GM18508 (cell line): ENCODE data around the gene RAB44.

ENCODE experiments used
- ATAC-seq: cut with Tn5 transposase; IDR thresholded peaks from one replicate; pipeline ENCODE4 v1.9.1; 2021; ENCODE audit warnings: moderate number of reproducible peaks; ENCODE audit not compliant: insufficient read depth, unreplicated experiment

RAB44 gene

GRCh38 chr6:36666826-36667591, 30.6 kb upstream of the RAB44 start:
- ATAC-seq: no peak

DNA sequence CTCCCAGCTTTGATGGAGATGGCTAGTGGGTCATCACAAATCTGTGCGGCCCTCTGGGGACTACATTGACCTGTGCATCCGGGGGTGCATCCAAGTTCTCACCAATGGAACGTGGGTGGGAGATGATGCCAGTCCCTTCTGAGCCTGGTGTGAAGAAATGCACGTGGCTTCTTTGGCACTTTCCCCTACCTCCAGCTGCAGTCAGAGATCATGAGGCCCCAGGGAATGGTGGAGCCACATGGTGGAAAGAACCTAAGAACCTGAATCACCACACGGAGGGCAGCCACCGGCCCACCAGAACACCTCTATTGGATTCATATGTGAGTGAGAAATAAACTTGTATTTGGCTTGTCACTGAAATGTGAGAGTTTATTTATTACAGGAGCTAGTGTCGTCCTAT, 29.0 kb upstream of the RAB44 start:
- no peak for ATAC-seq

DNA sequence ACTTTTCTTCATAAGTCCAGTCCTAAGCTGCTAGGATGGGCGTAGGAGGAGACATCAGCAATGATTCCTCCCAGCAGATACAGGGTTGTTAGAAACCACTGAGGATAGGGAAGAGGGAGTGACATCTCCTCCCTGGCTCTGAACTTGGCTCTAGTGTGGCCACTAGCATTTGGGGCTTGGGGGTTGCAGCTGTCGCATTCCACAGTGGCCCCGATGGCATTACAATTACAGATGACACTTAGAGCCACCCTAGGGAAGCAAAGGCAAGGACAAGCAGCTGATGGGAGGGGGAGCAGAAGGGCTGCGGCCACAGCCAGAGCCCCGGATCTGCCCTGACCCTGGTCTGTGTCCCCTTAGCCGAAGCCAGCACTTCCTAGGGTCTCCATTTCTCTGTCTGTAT, 28.6 kb upstream of the RAB44 start:
- ATAC-seq: no peak

DNA sequence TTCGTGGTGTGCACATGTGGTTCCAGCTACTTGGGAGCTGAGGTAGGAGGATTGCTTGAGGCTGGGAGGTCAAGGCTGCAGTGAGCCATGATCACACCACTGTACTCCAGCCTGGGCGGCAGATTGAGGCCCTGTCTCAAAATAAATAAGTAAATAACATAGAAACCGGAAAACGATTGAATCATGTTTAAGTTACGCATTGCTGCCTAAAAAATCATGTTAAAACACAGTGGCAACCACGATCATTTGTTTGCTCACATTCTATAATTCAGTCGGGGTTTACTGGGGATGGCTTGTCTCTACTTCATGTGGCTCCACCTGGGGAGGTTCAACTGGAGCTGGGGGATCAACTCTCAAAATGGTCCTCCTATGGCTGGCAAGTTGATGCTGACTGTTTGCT, 27.4 kb upstream of the RAB44 start:
- no peak for ATAC-seq

GRCh38 chr6:36671687-36672375, 25.8 kb upstream of the RAB44 start:
- ATAC-seq: no peak

DNA sequence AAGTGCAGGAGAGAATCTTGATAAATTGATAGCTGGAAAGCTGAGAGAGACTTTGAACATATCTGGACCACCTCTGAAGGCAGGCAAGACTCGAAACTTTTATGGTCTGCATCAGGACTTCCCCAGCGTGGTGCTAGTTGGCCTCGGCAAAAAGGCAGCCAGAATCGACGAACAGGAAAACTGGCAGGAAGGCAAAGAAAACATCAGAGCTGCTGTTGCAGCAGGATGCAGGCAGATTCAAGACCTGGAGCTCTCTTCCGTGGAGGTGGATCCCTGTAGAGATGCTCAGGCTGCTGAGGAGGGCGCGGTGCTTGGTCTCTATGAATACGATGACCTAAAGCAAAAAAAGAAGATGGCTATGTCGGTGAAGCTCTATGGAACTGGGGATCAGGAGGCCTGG, 23.7 kb upstream of the RAB44 start:
- ATAC-seq: no peak

GRCh38 chr6:36674942-36675341, 22.7 kb upstream of the RAB44 start:
- no peak for ATAC-seq

GRCh38 chr6:36676141-36677058, 21.2 kb upstream of the RAB44 start:
- no peak for ATAC-seq

DNA sequence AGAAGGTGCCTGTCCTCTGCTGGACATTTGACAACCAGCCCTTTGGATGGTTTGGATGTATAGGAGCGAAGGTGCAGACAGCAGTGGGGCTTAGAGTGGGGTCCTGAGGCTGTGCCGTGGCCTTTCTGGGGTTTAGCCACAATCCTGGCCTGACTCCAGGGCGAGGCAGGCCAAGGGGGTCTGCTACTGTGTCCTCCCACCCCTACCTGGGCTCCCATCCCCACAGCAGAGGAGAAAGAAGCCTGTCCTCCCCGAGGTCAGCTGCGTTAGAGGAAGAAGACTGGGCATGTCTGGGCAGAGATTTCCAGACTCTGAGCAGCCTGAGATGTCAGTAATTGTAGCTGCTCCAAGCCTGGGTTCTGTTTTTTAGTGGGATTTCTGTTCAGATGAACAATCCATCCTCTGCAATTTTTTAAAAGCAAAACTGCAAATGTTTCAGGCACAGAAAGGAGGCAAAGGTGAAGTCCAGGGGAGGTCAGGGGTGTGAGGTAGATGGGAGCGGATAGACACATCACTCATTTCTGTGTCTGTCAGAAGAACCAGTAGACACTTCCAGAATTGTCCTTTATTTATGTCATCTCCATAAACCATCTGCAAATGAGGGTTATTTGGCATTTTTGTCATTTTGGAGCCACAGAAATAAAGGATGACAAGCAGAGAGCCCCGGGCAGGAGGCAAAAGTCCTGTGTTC, 20.4 kb upstream of the RAB44 start:
- no peak for ATAC-seq

- ATAC-seq: no peak
Measured at GRCh38 chr6:36677753-36678487, 19.7 kb upstream of the RAB44 start.

GRCh38 chr6:36678488-36679042, 19.1 kb upstream of the RAB44 start, which contains the start of gene CDKN1A:
TSS of gene CDKN1A (plus strand) at chr6:36678714. CDS start at chr6:36684102, 5,388 bp downstream.
- no peak for ATAC-seq

DNA sequence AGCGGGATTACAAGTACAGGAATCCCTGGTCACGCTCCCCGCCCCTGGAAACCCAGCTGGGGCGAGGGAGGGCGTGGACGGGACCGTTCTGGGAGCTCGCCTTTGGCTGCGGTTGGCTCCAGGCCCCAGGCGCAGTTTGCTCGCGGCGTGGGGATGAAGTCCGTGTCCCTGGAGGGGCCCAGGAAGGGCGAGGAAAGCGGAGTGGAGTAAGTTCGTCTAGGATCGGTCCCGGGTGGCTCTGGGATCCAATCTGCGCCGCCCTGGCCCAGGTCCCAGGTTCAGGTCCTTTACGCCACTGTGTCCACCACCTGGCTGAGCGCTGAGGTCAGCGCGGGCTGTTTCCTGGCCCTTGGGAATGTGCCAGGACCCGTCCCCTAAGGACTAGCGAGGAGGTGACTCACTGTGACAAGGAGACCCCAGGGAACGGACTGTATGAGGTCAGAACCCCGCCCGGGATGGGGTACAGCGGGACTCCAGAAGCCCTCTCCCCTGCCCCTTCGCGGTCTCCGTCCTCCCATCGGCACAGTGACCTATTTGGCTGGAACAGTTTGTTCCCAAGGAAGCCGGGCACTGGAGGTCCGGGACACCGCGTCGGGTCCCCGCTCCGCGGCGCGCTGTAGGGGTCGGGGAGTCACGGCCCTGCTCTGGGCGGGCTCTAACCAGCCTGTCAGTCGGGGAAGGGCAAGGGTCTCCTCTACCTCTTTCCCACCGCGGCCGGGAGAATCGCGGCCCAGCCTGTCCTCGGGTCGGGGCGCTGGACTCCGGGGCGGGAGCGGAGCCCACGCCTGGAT, 18.4 kb upstream of the RAB44 start:
- no peak for ATAC-seq

DNA sequence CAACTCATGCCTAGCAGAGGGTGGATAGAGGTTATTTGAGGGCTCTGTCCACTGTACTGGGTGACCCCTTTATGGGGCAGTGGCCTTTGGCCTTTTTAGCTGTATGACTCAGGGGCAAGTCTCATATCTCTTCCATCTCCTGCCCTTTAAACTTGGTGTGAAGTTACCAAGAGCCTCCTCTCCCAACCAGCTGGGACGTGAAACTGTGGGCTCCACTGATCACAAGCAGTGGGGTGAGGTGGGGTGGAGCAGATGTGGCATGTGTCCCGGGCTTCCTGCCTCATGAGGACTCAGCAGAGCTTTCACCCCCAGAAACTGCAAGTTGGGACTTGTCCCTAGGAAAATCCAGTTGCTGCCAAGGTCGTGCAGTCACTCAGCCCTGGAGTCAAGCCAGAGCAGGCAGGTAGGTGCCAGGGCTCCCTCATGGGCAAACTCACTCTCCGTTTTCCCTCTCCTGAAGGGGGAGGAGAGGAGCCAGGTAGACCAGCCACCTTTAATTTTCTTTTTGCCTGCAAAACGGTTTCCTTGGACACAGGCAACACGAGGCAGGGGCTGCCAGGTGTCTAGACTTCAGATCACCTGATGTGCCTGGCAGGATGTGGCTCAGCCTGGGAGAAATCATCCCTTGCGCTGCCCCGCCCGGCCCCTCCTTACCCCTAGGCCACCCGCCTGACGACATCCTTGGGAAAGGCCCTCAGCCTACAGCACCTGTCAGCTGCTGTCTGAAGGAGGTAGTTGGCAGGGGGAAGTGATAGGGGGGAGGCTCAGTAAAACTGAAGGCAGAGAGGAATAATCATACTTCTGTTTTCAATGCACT, 15.1 kb upstream of the RAB44 start:
- ATAC-seq: no peak

GRCh38 chr6:36683145-36683655, 14.4 kb upstream of the RAB44 start:
- ATAC-seq: no peak

- ATAC-seq: no peak
Measured at GRCh38 chr6:36683656-36684446, 13.8 kb upstream of the RAB44 start.

- ATAC-seq: no peak
Measured at GRCh38 chr6:36684447-36684812, 13.2 kb upstream of the RAB44 start.
